Calu3 (cell line): ENCODE data around the gene FGFR2. TPM values are rescaled to one million over a fixed set of nuclear protein-coding genes. Genes with fewer than 3 reads are reported as not detected.

ENCODE experiments used
- BruUV-seq: library from RNA; stranded (reverse); fragments of 400-500 nt; replicated peaks from 2 replicates; lab custom pipeline; 2021; lab: Mats Ljungman, UMichigan
- CTCF ChIA-PET: fragments of 300-600 bp; sonication (Branson Sonifier 250); formaldehyde crosslinking; loops from one replicate; lab custom pipeline; 2022; ENCODE audit warnings: antibody characterized with exemption; lab: Charles Lee
- DNase-seq: peaks from one replicate; pipeline ENCODE4 v3.0.0; 2022
- H3K27ac Mint-ChIP-seq: one replicate; pipeline ENCODE4 v1.8.0; 2022; ENCODE audit warnings: mixed read lengths; ENCODE audit not compliant: unreplicated experiment
- H3K27me3 Mint-ChIP-seq: one replicate; pipeline ENCODE4 v1.8.0; 2022; ENCODE audit warnings: mixed read lengths; ENCODE audit not compliant: unreplicated experiment
- H3K36me3 Mint-ChIP-seq: one replicate; pipeline ENCODE4 v1.8.0; 2022; ENCODE audit warnings: mild to moderate bottlenecking, moderate library complexity, mixed read lengths; ENCODE audit not compliant: insufficient read depth, unreplicated experiment
- H3K4me1 Mint-ChIP-seq: one replicate; pipeline ENCODE4 v1.8.0; 2022; ENCODE audit warnings: mild to moderate bottlenecking, low read depth, mixed read lengths; ENCODE audit not compliant: unreplicated experiment
- H3K4me3 Mint-ChIP-seq: one replicate; pipeline ENCODE4 v1.8.0; 2022; ENCODE audit warnings: mild to moderate bottlenecking, low read depth, moderate library complexity, mixed read lengths; ENCODE audit not compliant: unreplicated experiment
- H3K9me3 Mint-ChIP-seq: one replicate; pipeline ENCODE4 v1.8.0; 2022; ENCODE audit warnings: low read depth, mixed read lengths; ENCODE audit not compliant: unreplicated experiment
- CTCF ChIP-seq: fragments of 200-600 bp; IDR thresholded peaks from one replicate; pipeline ENCODE4 v1.8.0; 2022; ENCODE audit warnings: antibody characterized with exemption; ENCODE audit not compliant: unreplicated experiment
- intact Hi-C: fragments of 100-400 bp; cut with micrococcal nuclease; formaldehyde crosslinking; loops from one replicate; pipeline ENCODE4 v1.10.0; 2022; ENCODE audit not compliant: unreplicated experiment
- total RNA-seq: library from RNA; stranded (reverse); gene quantifications from 2 replicates; pipeline ENCODE4 v1.2.3, GENCODE V29; 2022

Gene FGFR2
- total RNA-seq, 1 experiment from 2014 or later, result 57.9 TPM

- peaks cover 5% of the 10 kb centered on the region for H3K36me3 Mint-ChIP-seq
- CTCF ChIA-PET, result interaction anchor here (0.6 to 0.7 kb wide), 2 partner anchors 145 to 492 kb away, joined by 3 to 5 read pairs; no protein-coding TSS in a partner anchor
- H3K9me3 Mint-ChIP-seq, result no peaks in the 10 kb centered on the region
- intact Hi-C loops, result loop anchor here (5.0 kb wide), 1 partner anchor 665 kb away; no protein-coding TSS in a partner anchor
- H3K27me3 Mint-ChIP-seq, result no peaks in the 10 kb centered on the region
- no peak for TF ChIP-seq CTCF
- H3K4me1 Mint-ChIP-seq, result peaks cover 12% of the 10 kb centered on the region
- no peak for DNase-seq
- no peak overlapping the region for H3K4me3 Mint-ChIP-seq
- no TSS peak for BruUV-seq
- H3K27ac Mint-ChIP-seq, result no peak overlapping the region
Measured at GRCh38 chr10:121607310-121608055, 9.2 kb upstream of the FGFR2 start.

- intact Hi-C loops, result loop anchor here (5.0 kb wide), 1 partner anchor 663 kb away; no protein-coding TSS in a partner anchor
- H3K27me3 Mint-ChIP-seq, result no peaks in the 10 kb centered on the region
- no peaks in the 10 kb centered on the region for H3K9me3 Mint-ChIP-seq
- BruUV-seq, result no TSS peak
- H3K36me3 Mint-ChIP-seq, result peaks cover 5% of the 10 kb centered on the region
- H3K27ac Mint-ChIP-seq, result no peak overlapping the region
- CTCF ChIA-PET, result no interaction called here
- no peak overlapping the region for H3K4me3 Mint-ChIP-seq
- DNase-seq, result no peak
- peaks cover 12% of the 10 kb centered on the region for H3K4me1 Mint-ChIP-seq
- TF ChIP-seq CTCF, result no peak
Measured at GRCh38 chr10:121605708-121606107, 7.5 kb upstream of the FGFR2 start.

- no peaks in the 10 kb centered on the region for H3K27me3 Mint-ChIP-seq
- no peak overlapping the region for H3K27ac Mint-ChIP-seq
- peaks cover 16% of the 10 kb centered on the region for H3K36me3 Mint-ChIP-seq
- H3K4me3 Mint-ChIP-seq, result no peak overlapping the region
- BruUV-seq, result no TSS peak
- no peak for DNase-seq
- no peak for TF ChIP-seq CTCF
- H3K9me3 Mint-ChIP-seq, result no peaks in the 10 kb centered on the region
- CTCF ChIA-PET, result no interaction called here
- intact Hi-C loops, result no loop called here
- peaks cover 8% of the 10 kb centered on the region for H3K4me1 Mint-ChIP-seq
Measured at GRCh38 chr10:121601458-121601857, 3.2 kb upstream of the FGFR2 start.

- Mint-ChIP-seq H3K36me3 (peaks cover 24% of the 10 kb centered on the region), H3K9me3 (no peaks in the 10 kb centered on the region), H3K4me1 (no peaks in the 10 kb centered on the region), H3K27me3 (no peaks in the 10 kb centered on the region), H3K27ac (no peak overlapping the region), H3K4me3 (no peak overlapping the region)
- CTCF ChIA-PET, result no interaction called here
- DNase-seq, result no peak
- BruUV-seq, result no TSS peak
- TF ChIP-seq CTCF, result no peak
- intact Hi-C loops, result no loop called here
Measured at GRCh38 chr10:121600611-121601010, 2.4 kb upstream of the FGFR2 start.
